ENCODE results near the gene TCERG1L. TPM values are rescaled to one million over a fixed set of nuclear protein-coding genes. Genes with fewer than 3 reads are reported as not detected.

TCERG1L gene
- total RNA-seq, 1 donor from 2014 or later: not detected

DNA sequence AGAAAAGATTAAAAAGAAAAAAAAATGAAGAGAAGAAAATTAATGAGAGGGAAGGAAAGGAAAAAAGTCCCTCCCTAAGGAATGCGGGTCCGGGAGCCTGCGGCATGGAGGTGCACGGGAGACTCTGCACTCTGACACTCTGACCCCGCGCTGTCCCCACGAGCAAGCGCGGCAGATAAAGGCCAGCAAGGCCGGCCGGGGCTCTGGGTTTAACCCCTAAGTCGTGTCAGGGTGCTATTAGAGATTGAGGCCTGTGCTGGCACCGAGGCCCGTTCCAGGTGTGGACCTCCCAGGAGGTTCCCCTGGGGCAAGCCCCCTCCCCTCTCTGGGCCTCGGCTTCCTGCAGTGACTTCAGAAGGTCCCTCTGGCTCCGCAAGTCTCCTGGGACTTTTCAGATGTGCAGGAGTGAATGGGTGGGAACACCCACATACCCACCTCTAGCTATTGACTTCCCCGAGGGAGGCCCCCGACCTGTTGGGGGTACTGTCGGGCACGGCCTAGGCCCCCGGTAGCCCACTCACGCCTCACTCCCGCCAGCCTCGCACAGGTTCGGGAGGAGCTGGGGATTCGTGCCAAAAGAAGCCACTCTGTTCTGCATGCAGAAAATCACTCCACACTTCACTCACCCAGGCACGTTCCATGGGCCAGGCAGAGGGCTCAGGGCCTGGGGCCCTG lies 164.1 kb downstream of the TCERG1L start:
- H3K27ac ChIP-seq: no peak overlapping the region
- TF ChIP-seq, protein P1, sequence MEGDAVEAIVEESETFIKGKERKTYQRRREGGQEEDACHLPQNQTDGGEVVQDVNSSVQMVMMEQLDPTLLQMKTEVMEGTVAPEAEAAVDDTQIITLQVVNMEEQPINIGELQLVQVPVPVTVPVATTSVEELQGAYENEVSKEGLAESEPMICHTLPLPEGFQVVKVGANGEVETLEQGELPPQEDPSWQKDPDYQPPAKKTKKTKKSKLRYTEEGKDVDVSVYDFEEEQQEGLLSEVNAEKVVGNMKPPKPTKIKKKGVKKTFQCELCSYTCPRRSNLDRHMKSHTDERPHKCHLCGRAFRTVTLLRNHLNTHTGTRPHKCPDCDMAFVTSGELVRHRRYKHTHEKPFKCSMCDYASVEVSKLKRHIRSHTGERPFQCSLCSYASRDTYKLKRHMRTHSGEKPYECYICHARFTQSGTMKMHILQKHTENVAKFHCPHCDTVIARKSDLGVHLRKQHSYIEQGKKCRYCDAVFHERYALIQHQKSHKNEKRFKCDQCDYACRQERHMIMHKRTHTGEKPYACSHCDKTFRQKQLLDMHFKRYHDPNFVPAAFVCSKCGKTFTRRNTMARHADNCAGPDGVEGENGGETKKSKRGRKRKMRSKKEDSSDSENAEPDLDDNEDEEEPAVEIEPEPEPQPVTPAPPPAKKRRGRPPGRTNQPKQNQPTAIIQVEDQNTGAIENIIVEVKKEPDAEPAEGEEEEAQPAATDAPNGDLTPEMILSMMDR (IDR thresholded peaks at IDR 0.05): no peak
- no peaks in the 10 kb centered on the region for H3K36me3 ChIP-seq
- H3K27me3 ChIP-seq (ENCODE audit: low read depth): no peaks in the 10 kb centered on the region
- H3K4me1 ChIP-seq: no peaks in the 10 kb centered on the region
- DNase-seq (peak; percentile 37), ATAC-seq (no peak)
- intact Hi-C loops (cut with DNase I): no loop called here
- H3K4me3 ChIP-seq: no peak overlapping the region
- no peaks in the 10 kb centered on the region for H3K9me3 ChIP-seq

- ATAC-seq: no peak
- Histone ChIP-seq H3K27me3 (ENCODE audit: low read depth) (peaks cover 5% of the 10 kb centered on the region), H3K27ac (no peak overlapping the region), H3K9me3 (no peaks in the 10 kb centered on the region), H3K36me3 (no peaks in the 10 kb centered on the region), H3K4me1 (no peaks in the 10 kb centered on the region), H3K4me3 (no peak overlapping the region)
- TF ChIP-seq, protein P1 (IDR thresholded peaks at IDR 0.05): no peak
- DNase-seq: peak; percentile 27
- intact Hi-C loops (cut with DNase I): no loop called here
Observed at GRCh38 chr10:131146790-131147189, 164.7 kb downstream of the TCERG1L start.

GRCh38 chr10:131145756-131146155 lies 165.8 kb downstream of the TCERG1L start:
- Histone ChIP-seq H3K27ac (no peak overlapping the region), H3K27me3 (ENCODE audit: low read depth) (peaks cover 15% of the 10 kb centered on the region), H3K36me3 (no peaks in the 10 kb centered on the region), H3K9me3 (no peaks in the 10 kb centered on the region), H3K4me3 (no peak overlapping the region), H3K4me1 (no peaks in the 10 kb centered on the region)
- ATAC-seq: no peak
- TF ChIP-seq, protein P1 (IDR thresholded peaks at IDR 0.05): no peak
- intact Hi-C loops (cut with DNase I): no loop called here
- no peak for DNase-seq

DNA sequence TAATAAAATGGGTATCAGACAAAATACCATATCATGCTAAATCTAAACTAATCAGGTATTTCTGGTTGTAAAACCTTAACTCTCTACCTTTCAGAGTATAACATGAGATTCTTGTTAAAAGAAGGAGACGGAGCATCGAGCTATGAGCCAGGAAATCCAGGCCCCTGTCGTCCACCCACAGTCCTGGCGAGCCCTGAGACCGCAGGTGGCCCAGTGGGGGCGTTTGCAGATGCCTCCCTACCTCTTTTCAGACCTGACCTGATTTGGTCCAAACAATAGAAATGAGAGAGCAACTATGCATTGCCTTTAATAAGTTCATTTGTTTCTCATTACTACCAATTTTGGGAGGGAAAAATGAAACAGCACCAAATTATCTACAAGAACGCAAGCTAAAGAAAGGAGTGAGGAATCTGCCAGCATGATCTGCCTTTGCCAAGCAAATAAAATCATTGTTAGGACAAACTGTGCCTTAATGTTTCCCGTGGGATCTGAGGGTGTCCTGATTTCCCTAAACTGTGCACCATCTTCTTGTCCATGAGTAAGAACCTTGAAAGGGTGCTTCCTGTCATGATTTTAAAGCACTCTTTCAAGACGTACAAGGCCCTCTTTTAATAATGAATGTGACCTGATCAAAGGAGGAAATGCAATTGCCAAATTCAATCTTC lies 166.7 kb downstream of the TCERG1L start:
- TF ChIP-seq, protein P1 (IDR thresholded peaks at IDR 0.05): no peak
- Histone ChIP-seq H3K4me1 (no peaks in the 10 kb centered on the region), H3K9me3 (no peaks in the 10 kb centered on the region), H3K36me3 (no peaks in the 10 kb centered on the region), H3K27ac (no peak overlapping the region), H3K4me3 (no peak overlapping the region), H3K27me3 (ENCODE audit: low read depth) (peaks cover 22% of the 10 kb centered on the region)
- intact Hi-C loops (cut with DNase I): no loop called here
- ATAC-seq (no peak), DNase-seq (peak; percentile 11)

DNA sequence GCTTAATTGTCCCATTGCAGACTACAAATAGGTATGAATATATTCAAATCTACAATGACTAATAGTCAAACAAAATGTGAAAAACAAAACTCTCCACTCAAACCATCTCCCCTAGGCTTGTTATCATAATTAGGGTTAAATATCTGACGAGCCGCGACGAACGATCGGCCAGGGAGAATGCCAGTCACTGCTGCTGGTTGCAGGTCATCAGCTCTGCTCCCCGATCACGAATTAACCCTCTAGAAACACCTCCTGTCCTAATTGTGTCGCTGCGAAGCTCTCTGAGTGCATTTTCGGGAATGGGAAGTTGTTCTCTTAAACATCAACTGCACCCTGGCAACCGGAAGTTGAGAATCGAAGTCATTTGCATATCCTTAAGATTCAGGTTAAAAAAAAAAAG lies 167.3 kb downstream of the TCERG1L start:
- no peak overlapping the region for H3K4me3 ChIP-seq
- H3K9me3 ChIP-seq: no peaks in the 10 kb centered on the region
- TF ChIP-seq, protein P1 (IDR thresholded peaks at IDR 0.05): no peak
- no peak overlapping the region for H3K27ac ChIP-seq
- intact Hi-C loops (cut with DNase I): no loop called here
- no peaks in the 10 kb centered on the region for H3K36me3 ChIP-seq
- ATAC-seq: no peak
- H3K27me3 ChIP-seq (ENCODE audit: low read depth): peaks cover 22% of the 10 kb centered on the region
- DNase-seq: no peak
- H3K4me1 ChIP-seq: no peaks in the 10 kb centered on the region
